GM18505 (cell line): ENCODE data around the gene NEDD9.

Source experiments
- ATAC-seq: cut with Tn5 transposase; IDR thresholded peaks from one replicate; pipeline ENCODE4 v1.9.1; 2021; ENCODE audit not compliant: unreplicated experiment
- POLR2A ChIP-seq: IDR thresholded peaks from 4 replicates; pipeline ENCODE4 v1.6.1; 2011; ENCODE audit warnings: borderline replicate concordance; ENCODE audit not compliant: insufficient read depth, insufficient read length; ENCODE audit errors: extremely low read depth

Gene NEDD9

GRCh38 chr6:11192167-11192566, 40.3 kb downstream of the NEDD9 start:
- no peak for ATAC-seq
- TF ChIP-seq POLR2A = no peak

- no peak for ATAC-seq
- TF ChIP-seq POLR2A = no peak
Observed at GRCh38 chr6:11190625-11191245, 41.7 kb downstream of the NEDD9 start.

- no peak for ATAC-seq
- TF ChIP-seq POLR2A = no peak
Observed at GRCh38 chr6:11189865-11190624, 42.4 kb downstream of the NEDD9 start.

GRCh38 chr6:11188161-11188915, 44.1 kb downstream of the NEDD9 start:
- no peak for TF ChIP-seq POLR2A
- no peak for ATAC-seq

GRCh38 chr6:11187301-11187700, 45.2 kb downstream of the NEDD9 start:
- TF ChIP-seq POLR2A = no peak
- no peak for ATAC-seq

GRCh38 chr6:11185204-11185842, 47.1 kb downstream of the NEDD9 start:
- no peak for ATAC-seq
- no peak for TF ChIP-seq POLR2A

GRCh38 chr6:11183761-11184362, 48.6 kb downstream of the NEDD9 start:
- TF ChIP-seq POLR2A = no peak
- no peak for ATAC-seq

- TF ChIP-seq POLR2A = no peak
- ATAC-seq = no peak
Observed at GRCh38 chr6:11181478-11182136, 50.9 kb downstream of the NEDD9 start.

GRCh38 chr6:11179419-11180202, 52.9 kb downstream of the NEDD9 start:
- ATAC-seq = no peak
- TF ChIP-seq POLR2A = no peak

GRCh38 chr6:11179088-11179418, 53.4 kb downstream of the NEDD9 start:
- no peak for TF ChIP-seq POLR2A
- ATAC-seq = no peak

GRCh38 chr6:11177271-11177670, 55.2 kb downstream of the NEDD9 start:
- ATAC-seq = no peak
- no peak for TF ChIP-seq POLR2A

- no peak for TF ChIP-seq POLR2A
- no peak for ATAC-seq
Observed at GRCh38 chr6:11174242-11174611, 58.2 kb downstream of the NEDD9 start.
